Muscle of back (tissue), 11 donors: Measurements from ENCODE around the gene PNMA8C. TPM values are rescaled to one million over a fixed set of nuclear protein-coding genes. Genes with fewer than 3 reads are reported as not detected.
"Not testable (repeated sequence)": the region's sequence is repeated elsewhere in the genome, so short reads cannot be mapped to it uniquely, and the experiment has no call there.

Source experiments
- DNase-seq, 3 donors: peaks; one replicate each; pipeline versions ENCODE4 v3.0.0 to v3.0.0-alpha.2; 2013
- polyA plus RNA-seq, 10 donors: library from polyadenylated mRNA; unstranded; fragments of 120-200 nt; gene quantifications; one replicate each; pipeline ENCODE4 v1.2.1, GENCODE V29; 2013; ENCODE audit not compliant: insufficient read length in 10 of 10

The PNMA8C gene
- polyA plus RNA-seq, 10 donors, result 0.24 to 0.70 (median 0.40) TPM

- peak in 1 of 3 donors; percentile 55 for DNase-seq
Observed at GRCh38 chr19:46411925-46412649, 16.6 kb downstream of the PNMA8C start.

GRCh38 chr19:46411088-46411924 is 17.4 kb downstream of the PNMA8C start:
- DNase-seq, result peak in 1 of 3 donors; percentile 49

GRCh38 chr19:46410205-46411087 is 18.3 kb downstream of the PNMA8C start:
- no peak for DNase-seq

GRCh38 chr19:46409191-46409590 is 19.5 kb downstream of the PNMA8C start:
- peak in 1 of 3 donors; percentile 57 for DNase-seq

- peak in 2 of 3 donors; percentile 47 to 87 for DNase-seq
Observed at GRCh38 chr19:46408664-46409039, 20.1 kb downstream of the PNMA8C start.

- peak in 1 of 3 donors; percentile 66 for DNase-seq
Observed at GRCh38 chr19:46407856-46408663, 20.7 kb downstream of the PNMA8C start.

GRCh38 chr19:46406976-46407375 is 21.8 kb downstream of the PNMA8C start:
- peak in 1 of 3 donors; percentile 63 for DNase-seq

- peak; percentile 41 to 90 (median 80) for DNase-seq
Observed at GRCh38 chr19:46404753-46405468, 23.8 kb downstream of the PNMA8C start.

GRCh38 chr19:46404055-46404752 is 24.5 kb downstream of the PNMA8C start:
- peak; percentile 68 to 93 (median 75) for DNase-seq

- no peak for DNase-seq
Observed at GRCh38 chr19:46402725-46403124, 26.0 kb downstream of the PNMA8C start.

GRCh38 chr19:46397801-46398479 is 30.8 kb downstream of the PNMA8C start:
- not testable (repeated sequence) for DNase-seq

- no peak for DNase-seq
Observed at GRCh38 chr19:46394402-46394797, 34.3 kb downstream of the PNMA8C start.

GRCh38 chr19:46393456-46394401 is 35.0 kb downstream of the PNMA8C start:
- no peak for DNase-seq

GRCh38 chr19:46392837-46393236 is 35.9 kb downstream of the PNMA8C start:
- DNase-seq, result no peak

- peak in 2 of 3 donors; percentile 56 to 75 for DNase-seq
Observed at GRCh38 chr19:46392252-46392801, 36.4 kb downstream of the PNMA8C start.

- DNase-seq, result peak in 1 of 3 donors; percentile 29
Observed at GRCh38 chr19:46391296-46392251, 37.2 kb downstream of the PNMA8C start.
